ENCODE measurements around the gene PAIP2. TPM values are rescaled to one million over a fixed set of nuclear protein-coding genes. Genes with fewer than 3 reads are reported as not detected.

The PAIP2 gene
- total RNA-seq, 1 donor from 2014 or later: 87.7 TPM

- peaks cover 7% of the 10 kb centered on the region for H3K36me3 Mint-ChIP-seq
- no peak for DNase-seq (ENCODE audit: extremely low spot score, unreplicated experiment)
- peak overlapping the region; percentile 7 for H3K4me3 Mint-ChIP-seq
- no peaks in the 10 kb centered on the region for H3K9me3 Mint-ChIP-seq
- H3K27me3 Mint-ChIP-seq: no peaks in the 10 kb centered on the region
- H3K4me1 Mint-ChIP-seq (ENCODE audit: unreplicated experiment): peaks cover 65% of the 10 kb centered on the region
- H3K27ac Mint-ChIP-seq: peak overlapping the region; percentile 17
- TF ChIP-seq, protein P1, sequence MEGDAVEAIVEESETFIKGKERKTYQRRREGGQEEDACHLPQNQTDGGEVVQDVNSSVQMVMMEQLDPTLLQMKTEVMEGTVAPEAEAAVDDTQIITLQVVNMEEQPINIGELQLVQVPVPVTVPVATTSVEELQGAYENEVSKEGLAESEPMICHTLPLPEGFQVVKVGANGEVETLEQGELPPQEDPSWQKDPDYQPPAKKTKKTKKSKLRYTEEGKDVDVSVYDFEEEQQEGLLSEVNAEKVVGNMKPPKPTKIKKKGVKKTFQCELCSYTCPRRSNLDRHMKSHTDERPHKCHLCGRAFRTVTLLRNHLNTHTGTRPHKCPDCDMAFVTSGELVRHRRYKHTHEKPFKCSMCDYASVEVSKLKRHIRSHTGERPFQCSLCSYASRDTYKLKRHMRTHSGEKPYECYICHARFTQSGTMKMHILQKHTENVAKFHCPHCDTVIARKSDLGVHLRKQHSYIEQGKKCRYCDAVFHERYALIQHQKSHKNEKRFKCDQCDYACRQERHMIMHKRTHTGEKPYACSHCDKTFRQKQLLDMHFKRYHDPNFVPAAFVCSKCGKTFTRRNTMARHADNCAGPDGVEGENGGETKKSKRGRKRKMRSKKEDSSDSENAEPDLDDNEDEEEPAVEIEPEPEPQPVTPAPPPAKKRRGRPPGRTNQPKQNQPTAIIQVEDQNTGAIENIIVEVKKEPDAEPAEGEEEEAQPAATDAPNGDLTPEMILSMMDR (conservative IDR thresholded peaks at IDR 0.05): no peak
Measured at GRCh38 chr5:139299486-139299885, 42.2 kb upstream of the PAIP2 start.

- Mint-ChIP-seq H3K27me3 (no peaks in the 10 kb centered on the region), H3K4me3 (peak overlapping the region; percentile 76), H3K27ac (peak overlapping the region; percentile 87), H3K4me1 (ENCODE audit: unreplicated experiment) (peaks cover 62% of the 10 kb centered on the region), H3K9me3 (no peaks in the 10 kb centered on the region), H3K36me3 (no peaks in the 10 kb centered on the region)
- DNase-seq (ENCODE audit: extremely low spot score, unreplicated experiment): no peak
- TF ChIP-seq, protein P1 (conservative IDR thresholded peaks at IDR 0.05): no peak
Measured at GRCh38 chr5:139301808-139302499, 39.7 kb upstream of the PAIP2 start.

DNA sequence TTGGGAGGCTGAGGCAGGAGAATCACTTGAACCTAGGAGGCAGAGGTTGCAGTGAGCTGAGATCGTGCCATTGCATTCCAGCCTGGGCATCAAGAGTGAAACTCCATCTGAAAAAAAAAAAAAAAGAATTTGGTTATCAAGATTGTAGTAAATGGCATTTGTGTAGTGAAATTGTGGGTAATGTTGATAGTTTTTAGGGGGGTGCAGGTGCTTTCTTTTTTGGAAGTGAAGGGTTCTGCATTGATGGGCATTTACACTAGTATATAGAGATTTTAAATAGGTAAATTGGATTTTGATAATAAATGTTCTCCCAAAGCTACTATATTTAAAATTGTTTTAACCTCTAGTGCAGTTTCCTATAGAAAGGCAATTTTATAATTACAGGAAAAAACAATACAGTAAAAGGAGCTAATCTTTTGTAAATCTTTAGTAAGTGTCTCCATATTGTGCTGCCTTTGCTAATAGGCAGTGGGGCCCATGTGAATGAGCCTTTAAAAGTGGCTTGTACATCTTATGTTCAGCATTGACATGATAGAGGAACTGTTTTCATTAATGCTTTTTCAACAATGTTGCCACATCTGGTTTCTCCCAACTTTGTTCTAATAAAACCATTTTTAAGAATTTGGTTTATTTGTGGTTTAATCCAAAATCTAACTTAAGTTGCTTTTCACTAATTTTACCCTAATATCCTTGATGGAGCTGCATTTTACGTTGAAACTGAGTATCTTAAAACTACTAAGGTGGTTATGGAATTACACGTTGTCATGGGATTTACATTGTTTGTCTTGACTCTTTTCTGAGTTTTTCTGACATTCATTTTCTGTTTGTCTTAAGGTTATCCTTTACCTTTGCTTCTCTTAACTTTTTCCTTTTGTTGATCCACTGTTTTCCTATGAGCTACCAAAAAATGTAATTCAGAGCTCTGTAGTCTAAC, 37.0 kb upstream of the PAIP2 start:
- no peak for DNase-seq (ENCODE audit: extremely low spot score, unreplicated experiment)
- H3K4me1 Mint-ChIP-seq (ENCODE audit: unreplicated experiment): peaks cover 55% of the 10 kb centered on the region

GRCh38 chr5:139306197-139306596, 35.5 kb upstream of the PAIP2 start:
- Mint-ChIP-seq H3K4me1 (ENCODE audit: unreplicated experiment) (peaks cover 55% of the 10 kb centered on the region), H3K36me3 (peaks cover 11% of the 10 kb centered on the region), H3K4me3 (no peak overlapping the region), H3K27me3 (no peaks in the 10 kb centered on the region), H3K27ac (no peak overlapping the region), H3K9me3 (no peaks in the 10 kb centered on the region)
- DNase-seq (ENCODE audit: extremely low spot score, unreplicated experiment): no peak
- TF ChIP-seq, protein P1 (conservative IDR thresholded peaks at IDR 0.05): no peak

More for the DNA sequence above, 37.0 kb upstream of the PAIP2 start:
- Mint-ChIP-seq H3K27ac (peak overlapping the region; percentile 24), H3K4me3 (peak overlapping the region; percentile 37), H3K36me3 (peaks cover 10% of the 10 kb centered on the region), H3K27me3 (no peaks in the 10 kb centered on the region), H3K9me3 (no peaks in the 10 kb centered on the region)
- TF ChIP-seq, protein P1 (conservative IDR thresholded peaks at IDR 0.05): no peak

DNA sequence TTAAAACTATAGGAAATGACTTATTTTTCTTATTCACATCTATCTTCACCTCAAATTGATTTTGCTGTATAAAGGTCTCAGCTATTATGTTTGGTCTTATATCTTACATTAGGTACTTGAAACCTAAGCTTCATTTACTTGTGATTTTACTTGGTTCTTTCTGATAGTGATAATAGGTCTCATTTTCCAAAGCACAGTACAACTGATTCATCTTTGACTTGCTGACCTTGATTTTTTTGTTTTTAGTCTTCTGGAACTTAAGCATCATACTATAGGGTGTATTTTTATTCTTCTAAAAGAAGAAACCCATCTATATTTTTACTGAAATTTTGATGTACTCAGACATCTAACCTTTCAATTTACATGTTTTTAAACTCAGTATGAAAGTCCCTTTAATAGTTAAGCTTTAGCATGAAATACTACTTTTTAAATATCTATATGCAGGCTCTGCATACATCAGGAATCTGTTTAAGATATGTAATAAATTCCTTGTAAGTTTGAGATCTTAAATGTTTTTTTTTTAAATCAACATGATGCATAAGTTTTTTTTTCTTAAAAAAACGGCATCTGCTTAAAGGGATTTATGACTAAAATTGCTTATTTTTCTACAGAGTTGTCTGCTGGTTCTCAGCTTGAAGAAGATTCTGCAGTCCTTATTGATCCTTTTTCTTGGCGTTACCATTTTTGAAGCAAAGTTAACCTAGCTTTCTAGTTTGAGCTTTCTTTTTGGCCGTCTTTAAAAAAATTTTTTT, 34.9 kb upstream of the PAIP2 start:
- Mint-ChIP-seq H3K4me3 (no peak overlapping the region), H3K36me3 (peaks cover 13% of the 10 kb centered on the region), H3K9me3 (no peaks in the 10 kb centered on the region), H3K4me1 (ENCODE audit: unreplicated experiment) (peaks cover 53% of the 10 kb centered on the region), H3K27ac (no peak overlapping the region), H3K27me3 (no peaks in the 10 kb centered on the region)
- no peak for DNase-seq (ENCODE audit: extremely low spot score, unreplicated experiment)
- TF ChIP-seq, protein P1 (conservative IDR thresholded peaks at IDR 0.05): no peak

Data from type B pancreatic cell (in vitro differentiated cells).